ENCODE results near the gene SCP2.

Gene SCP2

GRCh38 chr1:53068314-53069099 is 141.4 kb downstream of the SCP2 start:
- DNase-seq (ENCODE audit: low spot score) = no peak

GRCh38 chr1:53069265-53069662 is 142.2 kb downstream of the SCP2 start:
- DNase-seq (ENCODE audit: low spot score) = no peak

- no peak for DNase-seq (ENCODE audit: low spot score)
Measured at GRCh38 chr1:53069663-53070327, 142.7 kb downstream of the SCP2 start.

GRCh38 chr1:53070621-53071020 is 143.5 kb downstream of the SCP2 start:
- DNase-seq (ENCODE audit: low spot score) = no peak

GRCh38 chr1:53071167-53071865 is 144.2 kb downstream of the SCP2 start:
- no peak for DNase-seq (ENCODE audit: low spot score)

- no peak for DNase-seq (ENCODE audit: low spot score)
Measured at GRCh38 chr1:53071915-53072314, 144.8 kb downstream of the SCP2 start.

- no peak for DNase-seq (ENCODE audit: low spot score)
Measured at GRCh38 chr1:53073287-53073686, 146.2 kb downstream of the SCP2 start.

GRCh38 chr1:53073868-53074311 is 146.8 kb downstream of the SCP2 start:
- peak; percentile 14 for DNase-seq (ENCODE audit: low spot score)

GRCh38 chr1:53074313-53075154 is 147.5 kb downstream of the SCP2 start:
- no peak for DNase-seq (ENCODE audit: low spot score)

- DNase-seq (ENCODE audit: low spot score) = no peak
Measured at GRCh38 chr1:53075206-53075605, 148.1 kb downstream of the SCP2 start.

- DNase-seq (ENCODE audit: low spot score) = no peak
Measured at GRCh38 chr1:53075761-53076163, 148.7 kb downstream of the SCP2 start.

- no peak for DNase-seq (ENCODE audit: low spot score)
Measured at GRCh38 chr1:53076165-53076564, 149.1 kb downstream of the SCP2 start.

GRCh38 chr1:53076721-53077598 is 149.9 kb downstream of the SCP2 start:
- DNase-seq (ENCODE audit: low spot score) = no peak

- DNase-seq (ENCODE audit: low spot score) = no peak
Measured at GRCh38 chr1:53077599-53077965, 150.5 kb downstream of the SCP2 start.

GRCh38 chr1:53078333-53079101 is 151.4 kb downstream of the SCP2 start:
- DNase-seq (ENCODE audit: low spot score) = no peak

GRCh38 chr1:53079251-53079650 is 152.2 kb downstream of the SCP2 start:
- no peak for DNase-seq (ENCODE audit: low spot score)

- DNase-seq (ENCODE audit: low spot score) = no peak
Measured at GRCh38 chr1:53080041-53080440, 153.0 kb downstream of the SCP2 start.

GRCh38 chr1:53080769-53081168 is 153.7 kb downstream of the SCP2 start:
- DNase-seq (ENCODE audit: low spot score) = no peak

- no peak for DNase-seq (ENCODE audit: low spot score)
Measured at GRCh38 chr1:53081384-53082066, 154.4 kb downstream of the SCP2 start.
